Natural killer cell treated with Interleukin-12 subunit alpha and Interleukin-12 subunit beta and Interleukin-15 and Interleukin-18, amount 100 ng/mL, for 72 hours (primary cell): Measurements from ENCODE around the gene CCDC91. TPM values are rescaled to one million over a fixed set of nuclear protein-coding genes. Genes with fewer than 3 reads are reported as not detected.

ENCODE experiments used
- ATAC-seq, 2 donors: fragments of 150-1000 bp; cut with Tn5 transposase in 1 of 2; sonication (Bioruptor Pico), chemical (Tn5 transposase) in 1 of 2; 2 replicates each; pipeline ENCODE4 v1.10.0; 2021
- DNase-seq: peaks from one replicate; pipeline ENCODE4 v3.0.0; 2022; ENCODE audit warnings: low spot score
- H3K27ac Mint-ChIP-seq, 2 donors: 1 replicate in 1 of 2; 2 replicates in 1 of 2; pipeline ENCODE4 v1.8.0; 2022; ENCODE audit warnings: mixed read lengths in 2 of 2, mild to moderate bottlenecking in 1 of 2, moderate library complexity in 1 of 2
- H3K27me3 Mint-ChIP-seq, 2 donors: 1 replicate in 1 of 2; 2 replicates in 1 of 2; pipeline ENCODE4 v1.8.0; 2022; ENCODE audit warnings: mixed read lengths in 2 of 2
- H3K36me3 Mint-ChIP-seq: one replicate; pipeline ENCODE4 v1.8.0; 2022; ENCODE audit warnings: mixed read lengths
- H3K4me1 Mint-ChIP-seq, 2 donors: 1 replicate in 1 of 2; 2 replicates in 1 of 2; pipeline ENCODE4 v1.8.0; 2022; ENCODE audit warnings: low read depth in 2 of 2, mixed read lengths in 2 of 2, mild to moderate bottlenecking in 1 of 2
- H3K4me3 Mint-ChIP-seq: one replicate; pipeline ENCODE4 v1.8.0; 2022; ENCODE audit warnings: mixed read lengths
- H3K9me3 Mint-ChIP-seq: 2 replicates; pipeline ENCODE4 v1.8.0; 2022; ENCODE audit warnings: mixed read lengths
- total RNA-seq, 2 donors: library from RNA; stranded (reverse); gene quantifications; one replicate each; pipeline ENCODE4 v1.2.3, GENCODE V29; 2022

CCDC91 gene
- total RNA-seq, 2 donors from 2014 or later, result 21.7 to 44.6 TPM

DNA sequence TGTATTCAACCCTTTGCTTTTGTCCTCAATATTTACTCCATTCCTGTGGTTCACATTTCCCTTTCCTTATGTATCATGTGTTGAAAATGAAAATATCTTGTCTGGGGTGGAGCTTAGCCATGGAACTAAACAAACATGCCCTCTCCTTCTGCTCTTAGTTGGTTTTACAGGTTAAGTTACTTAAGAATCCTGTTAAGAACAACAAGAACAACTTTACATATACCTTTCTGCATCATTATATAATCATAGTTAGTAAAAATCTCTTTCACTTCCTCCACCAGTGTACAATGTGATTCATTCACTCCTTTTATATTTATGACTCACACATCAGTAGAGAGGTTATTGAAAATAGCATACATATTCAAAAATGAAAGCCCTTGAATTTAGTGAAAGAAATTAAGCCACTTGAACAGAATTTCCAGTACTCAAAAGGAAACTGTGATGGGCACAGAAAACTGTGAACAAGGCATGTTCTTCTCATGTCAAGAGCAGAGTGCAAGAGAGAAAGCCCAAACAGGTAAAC is 307.7 kb downstream of the CCDC91 start:
- H3K4me3 Mint-ChIP-seq, result peak overlapping the region; percentile 16
- ATAC-seq, result peak; percentile 79 to 92

GRCh38 chr12:28498850-28499249 is 308.6 kb downstream of the CCDC91 start:
- Mint-ChIP-seq H3K36me3 (peaks cover 6% of the 10 kb centered on the region), H3K4me3 (no peak overlapping the region), H3K9me3 (peaks cover 3% of the 10 kb centered on the region), H3K4me1 (peaks cover 10 to 13% of the 10 kb centered on the region in 2 donors), H3K27me3 (no peaks in the 10 kb centered on the region), H3K27ac (peak overlapping the region in 1 of 2 donors; percentile 70)
- DNase-seq (no peak), ATAC-seq (no peak)

More for the DNA sequence above, 307.7 kb downstream of the CCDC91 start:
- no peak for DNase-seq
- Mint-ChIP-seq H3K9me3 (peaks cover 3% of the 10 kb centered on the region), H3K4me1 (peaks cover 10 to 13% of the 10 kb centered on the region in 2 donors), H3K27me3 (no peaks in the 10 kb centered on the region), H3K36me3 (peaks cover 6% of the 10 kb centered on the region), H3K27ac (peak overlapping the region; percentile 19 to 70)

GRCh38 chr12:28500373-28501024 is 310.2 kb downstream of the CCDC91 start:
- H3K27ac Mint-ChIP-seq, result no peak overlapping the region
- DNase-seq (no peak), ATAC-seq (no peak)
- H3K9me3 Mint-ChIP-seq, result peaks cover 3% of the 10 kb centered on the region
- H3K27me3 Mint-ChIP-seq, result no peaks in the 10 kb centered on the region
- H3K4me3 Mint-ChIP-seq, result no peak overlapping the region
- peaks cover 6% of the 10 kb centered on the region for H3K36me3 Mint-ChIP-seq
- H3K4me1 Mint-ChIP-seq, result peaks cover 10 to 13% of the 10 kb centered on the region in 2 donors

DNA sequence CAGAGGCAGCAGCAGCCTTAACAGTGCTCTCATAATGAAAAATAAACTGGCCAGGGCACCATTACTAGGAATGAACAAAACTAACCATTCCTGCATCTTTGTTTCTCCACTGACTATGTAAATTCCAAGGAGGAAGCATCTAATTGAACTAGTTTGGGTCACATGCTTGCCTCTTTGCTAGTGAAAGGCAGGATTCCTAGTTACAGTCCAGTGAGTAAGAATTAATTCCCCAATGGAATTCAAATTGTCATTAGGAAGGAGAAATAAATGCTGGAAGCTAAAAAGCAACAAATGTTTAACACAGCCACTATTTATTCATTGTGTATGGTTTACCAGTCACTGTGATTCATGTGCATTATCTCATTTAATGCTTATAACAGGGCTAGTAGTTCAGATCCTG is 316.0 kb downstream of the CCDC91 start:
- H3K4me1 Mint-ChIP-seq, result peaks cover 2 to 3% of the 10 kb centered on the region in 2 donors
- DNase-seq (no peak), ATAC-seq (no peak)
- peaks cover 3% of the 10 kb centered on the region for H3K9me3 Mint-ChIP-seq
- no peak overlapping the region for H3K27ac Mint-ChIP-seq
- H3K4me3 Mint-ChIP-seq, result no peak overlapping the region
- H3K36me3 Mint-ChIP-seq, result peaks cover 6% of the 10 kb centered on the region
- H3K27me3 Mint-ChIP-seq, result no peaks in the 10 kb centered on the region

DNA sequence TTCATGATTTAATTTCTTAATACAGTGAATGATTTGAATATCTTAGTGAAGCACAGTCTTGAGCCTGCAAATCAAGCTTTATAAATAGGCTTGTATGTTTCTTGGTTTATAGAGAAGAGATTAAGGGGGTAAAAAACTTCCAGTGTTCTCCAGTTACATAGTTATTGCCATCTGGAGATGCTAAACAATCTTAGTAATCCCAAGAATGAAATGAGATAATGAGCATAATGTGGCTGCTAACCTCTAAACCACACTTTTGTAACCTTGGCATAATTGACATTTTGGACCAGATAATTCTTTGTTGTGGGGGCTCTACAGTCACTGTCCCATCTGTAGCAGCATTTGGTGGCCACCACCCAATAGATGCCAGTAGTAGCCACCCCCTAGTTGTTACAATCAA is 316.8 kb downstream of the CCDC91 start:
- H3K4me1 Mint-ChIP-seq, result peaks cover 2 to 3% of the 10 kb centered on the region in 2 donors
- peaks cover under 1% of the 10 kb centered on the region for H3K9me3 Mint-ChIP-seq
- no peak overlapping the region for H3K4me3 Mint-ChIP-seq
- no peak for DNase-seq
- H3K27ac Mint-ChIP-seq, result no peak overlapping the region
- H3K36me3 Mint-ChIP-seq, result peaks cover 2% of the 10 kb centered on the region
- no peak for ATAC-seq
- H3K27me3 Mint-ChIP-seq, result no peaks in the 10 kb centered on the region

DNA sequence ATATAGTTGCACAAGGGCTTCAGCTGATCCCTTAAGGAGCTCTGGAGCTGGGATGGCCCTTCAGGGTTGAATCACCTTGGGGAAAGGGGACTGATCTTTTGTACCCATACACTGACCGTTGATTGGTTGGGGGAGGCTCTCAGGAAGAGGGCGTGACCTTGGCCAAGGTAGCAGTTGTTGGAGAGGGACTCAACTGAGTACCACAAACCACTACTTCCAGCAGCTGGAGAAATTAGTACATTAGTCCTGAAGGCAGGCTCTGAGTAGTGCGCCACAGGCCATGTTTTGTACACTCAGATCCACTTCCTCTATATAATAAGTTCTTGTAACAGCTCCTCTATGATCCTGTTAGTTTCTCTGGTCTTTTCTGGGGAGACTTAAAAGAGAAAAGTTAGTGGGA is 317.6 kb downstream of the CCDC91 start:
- DNase-seq (no peak), ATAC-seq (no peak)
- Mint-ChIP-seq H3K4me1 (peaks cover 2 to 3% of the 10 kb centered on the region in 2 donors), H3K27me3 (no peaks in the 10 kb centered on the region), H3K36me3 (no peaks in the 10 kb centered on the region), H3K9me3 (no peaks in the 10 kb centered on the region), H3K27ac (no peak overlapping the region), H3K4me3 (no peak overlapping the region)

- Mint-ChIP-seq H3K9me3 (no peaks in the 10 kb centered on the region), H3K4me3 (no peak overlapping the region), H3K27me3 (no peaks in the 10 kb centered on the region), H3K36me3 (no peaks in the 10 kb centered on the region), H3K27ac (no peak overlapping the region), H3K4me1 (peaks cover 2 to 3% of the 10 kb centered on the region in 2 donors)
- ATAC-seq (no peak), DNase-seq (no peak)
These were observed 322.1 kb downstream of the CCDC91 start for GRCh38 chr12:28512406-28512805.

DNA sequence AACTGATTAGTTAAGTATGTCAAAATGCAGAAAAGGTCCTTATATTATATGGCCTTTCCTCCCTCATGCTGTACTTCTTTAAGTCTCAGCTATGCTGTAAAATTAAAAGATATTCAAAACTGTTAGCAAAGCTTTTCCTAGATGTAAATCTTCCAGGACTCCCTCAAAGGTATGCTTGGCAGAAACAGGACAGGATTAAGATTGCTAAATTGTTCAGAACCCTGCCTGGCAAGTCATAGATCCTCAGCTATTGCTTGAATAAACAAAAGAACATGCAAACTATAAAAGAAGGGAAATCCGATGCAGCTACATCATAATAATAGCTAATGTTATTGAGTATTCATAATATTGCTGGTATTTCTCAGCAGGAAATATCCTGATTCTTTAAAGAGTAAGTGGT is 322.6 kb downstream of the CCDC91 start:
- H3K27ac Mint-ChIP-seq, result no peak overlapping the region
- no peaks in the 10 kb centered on the region for H3K27me3 Mint-ChIP-seq
- no peaks in the 10 kb centered on the region for H3K36me3 Mint-ChIP-seq
- H3K4me1 Mint-ChIP-seq, result peaks cover 0 to 4% of the 10 kb centered on the region in 2 donors
- no peaks in the 10 kb centered on the region for H3K9me3 Mint-ChIP-seq
- H3K4me3 Mint-ChIP-seq, result no peak overlapping the region
- no peak for DNase-seq
- no peak for ATAC-seq

DNA sequence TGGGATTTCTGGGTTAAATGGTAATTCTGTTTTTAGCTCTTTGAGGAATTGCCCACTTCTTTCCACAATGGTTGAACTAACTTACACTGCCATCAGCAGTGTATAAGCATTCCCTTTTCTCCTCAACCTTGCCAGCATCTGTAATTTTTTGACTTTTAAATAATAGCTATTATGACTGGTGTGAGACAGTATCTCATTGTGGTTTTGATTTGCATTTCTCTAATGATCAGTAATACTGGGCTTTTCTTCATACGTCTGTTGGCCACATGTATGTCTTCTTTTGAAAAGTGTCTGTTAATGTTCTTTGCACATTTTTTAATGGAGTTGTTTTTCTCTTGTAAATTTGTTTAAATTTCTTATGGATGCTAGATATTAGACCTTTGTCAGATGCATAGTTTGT is 323.7 kb downstream of the CCDC91 start:
- DNase-seq (no peak), ATAC-seq (no peak)
- H3K27ac Mint-ChIP-seq, result no peak overlapping the region
- no peaks in the 10 kb centered on the region for H3K9me3 Mint-ChIP-seq
- peaks cover 0 to 10% of the 10 kb centered on the region in 2 donors for H3K4me1 Mint-ChIP-seq
- no peaks in the 10 kb centered on the region for H3K27me3 Mint-ChIP-seq
- H3K4me3 Mint-ChIP-seq, result no peak overlapping the region
- peaks cover 5% of the 10 kb centered on the region for H3K36me3 Mint-ChIP-seq

DNA sequence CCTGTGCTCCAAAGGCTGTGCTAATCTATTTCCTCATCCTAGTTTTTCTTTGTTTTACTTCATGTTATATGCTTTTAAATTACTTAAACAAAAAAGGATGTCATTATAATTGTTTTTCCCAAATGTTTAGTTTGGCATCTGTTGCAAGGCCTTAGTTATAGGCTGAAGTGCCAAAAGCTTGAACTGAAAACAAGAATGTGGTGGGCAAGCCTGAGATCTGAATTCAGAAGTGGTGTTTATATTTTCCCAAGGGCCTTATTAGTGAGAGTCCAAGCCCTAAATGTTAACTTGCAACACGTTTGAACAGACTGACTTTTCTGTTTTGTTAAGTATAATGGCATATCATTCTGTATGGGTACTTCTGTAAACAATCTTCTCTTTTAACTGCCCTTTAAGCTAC is 326.8 kb downstream of the CCDC91 start:
- ATAC-seq (no peak), DNase-seq (no peak)
- H3K36me3 Mint-ChIP-seq, result peaks cover 9% of the 10 kb centered on the region
- H3K4me3 Mint-ChIP-seq, result no peak overlapping the region
- H3K9me3 Mint-ChIP-seq, result no peaks in the 10 kb centered on the region
- peaks cover 0 to 17% of the 10 kb centered on the region in 2 donors for H3K4me1 Mint-ChIP-seq
- H3K27ac Mint-ChIP-seq, result peak overlapping the region in 1 of 2 donors; percentile 72
- no peaks in the 10 kb centered on the region for H3K27me3 Mint-ChIP-seq

DNA sequence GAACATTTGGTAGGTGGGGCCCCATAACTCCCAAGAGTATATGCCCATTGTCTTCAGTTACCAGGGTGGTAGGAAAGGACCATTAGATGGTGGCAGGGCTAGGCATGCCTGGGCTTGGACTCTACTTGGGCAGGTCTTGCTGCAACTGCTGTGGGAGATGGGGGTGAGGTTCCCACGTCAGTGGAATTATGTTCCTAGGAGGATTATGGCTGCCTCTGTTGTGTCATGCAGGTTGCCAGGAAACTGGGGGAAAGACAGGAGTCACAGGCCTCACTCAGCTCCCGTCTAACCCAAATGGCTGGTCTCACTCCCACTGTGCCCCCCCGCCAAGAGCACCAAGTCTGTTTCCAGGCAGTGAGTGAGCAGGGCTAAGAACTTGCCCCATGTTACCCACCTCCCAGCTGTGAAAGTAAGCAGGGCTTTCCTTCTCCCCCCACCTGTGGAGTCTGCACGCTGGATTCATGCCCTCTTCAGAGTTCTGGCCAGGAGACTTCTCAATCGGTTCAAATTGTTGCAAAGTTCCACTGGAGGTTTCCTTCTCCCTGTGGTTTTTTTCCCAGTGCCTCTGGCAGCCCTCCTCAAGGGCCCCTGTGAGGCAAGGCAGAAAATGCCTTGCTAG is 337.5 kb downstream of the CCDC91 start:
- Mint-ChIP-seq H3K27me3 (no peaks in the 10 kb centered on the region), H3K36me3 (peaks cover 36% of the 10 kb centered on the region), H3K9me3 (peaks cover 17% of the 10 kb centered on the region), H3K4me3 (no peak overlapping the region), H3K4me1 (peaks cover 16 to 25% of the 10 kb centered on the region in 2 donors), H3K27ac (peak overlapping the region in 1 of 2 donors; percentile 7)
- no peak for ATAC-seq
- no peak for DNase-seq

- Mint-ChIP-seq H3K27me3 (no peaks in the 10 kb centered on the region), H3K36me3 (peaks cover 9% of the 10 kb centered on the region), H3K27ac (peak overlapping the region; percentile 90 to 96), H3K4me3 (peak overlapping the region; percentile 59), H3K9me3 (no peaks in the 10 kb centered on the region), H3K4me1 (peaks cover 21 to 25% of the 10 kb centered on the region in 2 donors)
- DNase-seq (no peak), ATAC-seq (no peak)
These were observed 345.0 kb downstream of the CCDC91 start for GRCh38 chr12:28535216-28535615.

DNA sequence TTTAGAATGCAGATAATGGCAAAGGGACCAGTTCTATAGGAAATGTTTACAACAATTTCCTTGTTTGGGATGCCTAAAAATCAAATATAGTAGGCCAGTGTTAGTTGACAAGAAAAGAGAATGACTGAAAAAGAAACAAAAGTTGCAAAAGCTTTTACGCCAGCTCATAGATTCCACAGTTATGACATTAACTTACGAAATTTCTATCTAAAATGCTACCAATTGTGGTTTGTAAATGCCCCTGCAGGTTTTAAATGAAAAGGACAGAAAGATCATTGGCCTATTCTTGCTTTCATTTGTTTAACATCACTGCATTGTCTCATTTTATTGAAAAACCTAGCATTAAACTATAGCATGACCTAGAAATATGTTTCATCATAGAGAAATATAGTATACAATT is 345.8 kb downstream of the CCDC91 start:
- peaks cover 5% of the 10 kb centered on the region for H3K9me3 Mint-ChIP-seq
- no peaks in the 10 kb centered on the region for H3K27me3 Mint-ChIP-seq
- peak overlapping the region; percentile 90 to 96 for H3K27ac Mint-ChIP-seq

GRCh38 chr12:28537474-28537873 is 347.2 kb downstream of the CCDC91 start:
- DNase-seq (no peak), ATAC-seq (no peak)
- Mint-ChIP-seq H3K27me3 (no peaks in the 10 kb centered on the region), H3K4me1 (peaks cover 25 to 26% of the 10 kb centered on the region in 2 donors), H3K36me3 (peaks cover 4% of the 10 kb centered on the region), H3K27ac (peak overlapping the region; percentile 90 to 96), H3K9me3 (peaks cover 5% of the 10 kb centered on the region), H3K4me3 (no peak overlapping the region)

More for the DNA sequence above, 345.8 kb downstream of the CCDC91 start:
- DNase-seq (no peak), ATAC-seq (peak; percentile 74 to 91)
- peaks cover 9% of the 10 kb centered on the region for H3K36me3 Mint-ChIP-seq
- H3K4me3 Mint-ChIP-seq, result peak overlapping the region; percentile 59
- H3K4me1 Mint-ChIP-seq, result peaks cover 25 to 26% of the 10 kb centered on the region in 2 donors
